Brain microvascular endothelial cell (primary cell): Measurements from ENCODE around the gene LILRA5.

Source experiments
- DNase-seq: peaks from one replicate; pipeline ENCODE4 v3.0.0-alpha.2; 2020
- H3K27ac ChIP-seq: fragments of 250-450 bp; sonication (Bioruptor Pico); 2 replicates; pipeline ENCODE4 v1.5.1; 2020; ENCODE audit warnings: mild to moderate bottlenecking, moderate library complexity
- H3K27me3 ChIP-seq: fragments of 250-450 bp; sonication (Bioruptor Pico); replicated peaks from 2 replicates; pipeline ENCODE4 v1.5.1; 2020; ENCODE audit warnings: mild to moderate bottlenecking
- H3K36me3 ChIP-seq: fragments of 250-450 bp; sonication (Bioruptor Pico); replicated peaks from 2 replicates; pipeline ENCODE4 v1.5.1; 2020; ENCODE audit warnings: mild to moderate bottlenecking
- H3K4me3 ChIP-seq: 2 replicates; pipeline ENCODE4 v1.5.1; 2011; ENCODE audit warnings: low read depth, mild to moderate bottlenecking, control low read depth, low read length, moderate library complexity
- CTCF ChIP-seq: IDR thresholded peaks from 2 replicates; pipeline ENCODE4 v1.5.1; 2011; ENCODE audit warnings: low read depth, mild to moderate bottlenecking, moderate library complexity, low read length, control low read depth, inconsistent platforms; ENCODE audit errors: missing control alignments
- in situ Hi-C: cut with HindIII; loops from 2 replicates; pipeline ENCODE4 v1.10.0; 2017; ENCODE audit warnings: low sequenced_read_pairs, low pct_ligation_motif_present

Gene LILRA5

GRCh38 chr19:54315956-54316355, 3.0 kb upstream of the LILRA5 start:
- H3K27me3 ChIP-seq: no peaks in the 10 kb centered on the region
- H3K36me3 ChIP-seq: no peaks in the 10 kb centered on the region
- TF ChIP-seq CTCF: no peak
- no peak overlapping the region for H3K4me3 ChIP-seq
- H3K27ac ChIP-seq: no peak overlapping the region
- in situ Hi-C loops: no loop called here
- DNase-seq: no peak

GRCh38 chr19:54312011-54312410, 955 bp downstream of the LILRA5 start:
- no peak overlapping the region for H3K27ac ChIP-seq
- TF ChIP-seq CTCF: no peak
- in situ Hi-C loops: no loop called here
- DNase-seq: no peak
- H3K27me3 ChIP-seq: no peaks in the 10 kb centered on the region
- H3K36me3 ChIP-seq: no peaks in the 10 kb centered on the region
- no peak overlapping the region for H3K4me3 ChIP-seq

GRCh38 chr19:54311486-54311885, 1.5 kb downstream of the LILRA5 start:
- no peak for TF ChIP-seq CTCF
- Histone ChIP-seq H3K27me3 (no peaks in the 10 kb centered on the region), H3K4me3 (no peak overlapping the region), H3K36me3 (no peaks in the 10 kb centered on the region), H3K27ac (no peak overlapping the region)
- DNase-seq: no peak
- in situ Hi-C loops: no loop called here

- DNase-seq: no peak
- in situ Hi-C loops: no loop called here
- TF ChIP-seq CTCF: no peak
- H3K27me3 ChIP-seq: no peaks in the 10 kb centered on the region
- no peaks in the 10 kb centered on the region for H3K36me3 ChIP-seq
- H3K4me3 ChIP-seq: no peak overlapping the region
- H3K27ac ChIP-seq: no peak overlapping the region
Observed at GRCh38 chr19:54310543-54310942, 2.4 kb downstream of the LILRA5 start.

- no peak overlapping the region for H3K4me3 ChIP-seq
- no peak for TF ChIP-seq CTCF
- H3K27ac ChIP-seq: no peak overlapping the region
- no peaks in the 10 kb centered on the region for H3K36me3 ChIP-seq
- H3K27me3 ChIP-seq: no peaks in the 10 kb centered on the region
- DNase-seq: no peak
- in situ Hi-C loops: no loop called here
Observed at GRCh38 chr19:54309811-54310210, 3.2 kb downstream of the LILRA5 start.

- no peak for DNase-seq
- in situ Hi-C loops: no loop called here
- H3K36me3 ChIP-seq: no peaks in the 10 kb centered on the region
- H3K27ac ChIP-seq: no peak overlapping the region
- no peak for TF ChIP-seq CTCF
- H3K4me3 ChIP-seq: no peak overlapping the region
- no peaks in the 10 kb centered on the region for H3K27me3 ChIP-seq
Observed at GRCh38 chr19:54307389-54308020, 5.5 kb downstream of the LILRA5 start.
